Adrenal gland (tissue), 5 donors: Measurements from ENCODE around the gene STX8.

Experiments used
- CTCF ChIP-seq, 6 experiments: fragments of 450-650 bp in 4 of 6; fragments of 200-600 bp in 2 of 6; sonication (generic) in 1 of 6; IDR thresholded peaks; 1 replicate in 5 of 6; 2 replicates in 1 of 6; pipeline versions ENCODE4 v1.5.1 to v1.8.0; 2016 to 2021; ENCODE audit warnings: antibody characterized with exemption in 6 of 6, mild to moderate bottlenecking in 2 of 6, moderate library complexity in 1 of 6
- POLR2A ChIP-seq, 2 donors: fragments of 450-650 bp; IDR thresholded peaks; one replicate each; pipeline ENCODE4 v1.6.1; 2017; ENCODE audit warnings: antibody characterized with exemption in 2 of 2, mild to moderate bottlenecking in 2 of 2, moderate library complexity in 1 of 2
- donor health status: DM: no; HTN: no; CAD: no.

- TF ChIP-seq CTCF (IDR thresholded peaks at IDR 0.05) (no peak), POLR2A (IDR thresholded peaks at IDR 0.05) (no peak)
Measured at GRCh38 chr17:9472541-9472940, 103.1 kb downstream of the STX8 start.
